GM21381 (cell line): ENCODE measurements around the gene NR2F1.

Experiments
- ATAC-seq: cut with Tn5 transposase; IDR thresholded peaks from one replicate; pipeline ENCODE4 v1.9.1; 2021; ENCODE audit warnings: mild to moderate bottlenecking, moderate library complexity; ENCODE audit not compliant: unreplicated experiment

The NR2F1 gene

DNA sequence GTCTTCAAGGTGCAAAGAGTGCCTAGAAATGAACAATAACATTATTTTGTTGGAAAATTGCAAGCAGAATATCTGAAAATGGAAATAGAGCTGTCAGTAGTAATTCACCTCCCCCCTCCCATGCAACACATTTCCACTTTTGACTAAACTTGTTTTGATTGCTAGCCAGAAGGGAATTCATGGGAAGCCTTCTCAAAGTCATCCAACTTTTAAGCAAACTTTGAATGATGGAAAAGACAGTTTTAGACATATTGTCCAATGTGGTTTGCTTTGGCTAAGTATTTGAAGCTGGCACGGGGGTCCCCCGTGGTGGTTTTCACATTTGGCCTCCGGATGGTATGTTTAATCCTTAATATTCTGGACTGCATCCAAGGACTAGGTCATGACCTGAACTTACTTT is 7.5 kb downstream of the NR2F1 start:
- ATAC-seq: no peak

DNA sequence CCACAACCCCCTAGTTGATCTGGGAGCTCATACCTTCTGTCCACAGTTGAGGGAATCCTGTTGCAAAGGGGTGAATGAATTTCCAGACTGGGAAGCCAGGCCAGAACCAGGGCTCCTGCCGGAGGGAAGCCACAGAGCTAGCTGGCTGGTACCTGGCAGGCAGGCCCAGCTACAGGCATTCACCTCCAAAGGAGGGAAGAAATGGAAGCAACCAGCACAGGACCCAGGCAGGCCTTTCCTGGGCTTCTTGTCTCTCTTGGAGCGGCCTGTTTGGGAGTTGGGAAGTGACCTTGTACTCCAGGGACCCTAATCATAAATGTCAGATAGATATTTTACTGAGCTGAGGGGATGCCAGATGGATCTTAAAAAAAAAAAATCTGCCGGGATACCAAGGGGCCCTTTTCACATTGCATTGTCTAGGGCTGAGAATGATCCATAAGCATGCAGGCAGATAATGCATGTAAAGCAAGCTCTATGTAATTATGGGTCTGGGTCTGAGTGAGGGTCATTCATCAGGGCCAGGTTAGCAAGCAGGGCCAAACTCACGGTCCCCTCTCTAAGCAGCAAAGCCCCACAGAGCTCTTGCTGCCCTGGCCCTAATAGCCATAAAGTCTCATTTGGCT is 8.4 kb downstream of the NR2F1 start:
- ATAC-seq: no peak

DNA sequence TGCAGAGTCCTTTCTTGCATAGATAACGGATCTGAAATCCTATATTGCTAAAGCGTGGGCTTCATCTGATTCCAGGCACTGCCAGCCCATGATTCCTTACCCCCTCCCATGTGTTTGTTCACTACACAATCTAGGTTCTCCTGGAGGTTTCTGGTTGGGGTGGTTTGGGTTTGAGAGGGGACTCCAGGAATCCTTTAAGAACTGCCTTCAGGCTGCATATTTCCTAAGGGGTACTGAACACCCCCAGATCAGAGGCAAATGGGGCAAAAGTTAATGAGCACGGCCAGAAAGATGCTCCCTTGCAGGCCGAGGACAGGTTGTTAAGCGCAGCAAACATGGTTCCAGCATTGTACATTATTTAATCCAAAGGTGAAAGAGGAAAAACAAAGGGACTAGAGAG is 9.9 kb downstream of the NR2F1 start:
- no peak for ATAC-seq

DNA sequence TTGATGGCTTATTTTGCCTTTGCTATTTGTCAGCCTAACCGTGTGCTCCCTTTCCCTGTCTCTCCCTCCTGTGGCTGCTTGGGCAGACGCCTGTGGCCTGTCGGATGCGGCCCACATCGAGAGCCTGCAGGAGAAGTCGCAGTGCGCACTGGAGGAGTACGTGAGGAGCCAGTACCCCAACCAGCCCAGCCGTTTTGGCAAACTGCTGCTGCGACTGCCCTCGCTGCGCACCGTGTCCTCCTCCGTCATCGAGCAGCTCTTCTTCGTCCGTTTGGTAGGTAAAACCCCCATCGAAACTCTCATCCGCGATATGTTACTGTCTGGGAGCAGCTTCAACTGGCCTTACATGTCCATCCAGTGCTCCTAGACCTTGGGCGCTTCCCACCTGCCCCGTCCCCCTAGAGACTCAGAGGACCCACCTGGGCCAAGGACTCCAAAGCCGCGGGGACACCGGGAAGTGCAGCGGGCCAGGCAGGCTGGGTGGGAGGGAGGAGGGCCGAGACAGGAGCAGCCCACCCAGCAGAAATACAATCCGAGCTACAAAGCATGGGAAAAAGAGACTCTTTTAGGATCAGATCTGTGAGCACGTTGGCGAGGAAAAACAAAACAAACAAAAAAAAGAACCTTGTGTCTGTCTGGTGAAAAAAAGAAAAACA is 10.6 kb downstream of the NR2F1 start:
- ATAC-seq: no peak

DNA sequence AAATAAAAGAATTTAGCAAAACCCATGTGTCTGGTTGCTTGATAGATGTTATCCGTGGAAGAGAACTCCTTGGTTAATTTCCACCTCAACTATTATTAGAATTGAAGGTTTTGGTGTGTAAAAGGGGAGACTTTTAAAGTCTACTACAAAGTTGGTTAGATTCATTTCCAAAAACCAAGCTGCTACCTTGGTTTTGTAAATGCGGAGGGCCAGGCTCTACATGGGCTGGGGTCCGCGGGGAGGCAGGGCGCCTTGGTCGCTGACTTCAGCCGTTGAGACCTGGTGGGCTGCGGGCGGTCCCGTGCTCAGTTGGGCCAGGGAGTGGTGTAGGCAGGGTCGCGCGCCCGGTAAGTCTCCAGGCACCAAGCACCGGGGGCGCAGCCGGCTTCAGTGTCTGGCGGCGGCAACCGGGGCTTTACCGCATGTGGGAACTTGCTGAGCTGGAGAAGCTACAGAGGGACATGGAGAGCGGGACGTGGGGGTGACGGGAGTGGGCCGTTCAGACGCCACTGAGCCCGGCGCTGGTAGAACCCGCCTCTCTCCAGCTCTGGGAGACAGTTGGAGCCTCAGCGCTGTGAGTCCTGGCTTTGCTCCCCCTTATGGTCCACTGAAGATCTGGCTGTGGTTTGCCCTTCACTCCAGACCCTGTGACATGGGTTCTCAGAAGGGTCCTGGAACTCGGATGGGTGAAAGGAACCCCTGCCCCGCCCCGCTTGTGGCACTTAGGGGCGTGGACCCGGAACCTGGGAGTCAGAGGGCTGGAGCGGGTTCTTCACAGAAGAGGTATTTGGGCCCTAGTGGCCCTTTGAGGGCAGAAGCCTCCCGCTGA is 11.8 kb downstream of the NR2F1 start:
- no peak for ATAC-seq

DNA sequence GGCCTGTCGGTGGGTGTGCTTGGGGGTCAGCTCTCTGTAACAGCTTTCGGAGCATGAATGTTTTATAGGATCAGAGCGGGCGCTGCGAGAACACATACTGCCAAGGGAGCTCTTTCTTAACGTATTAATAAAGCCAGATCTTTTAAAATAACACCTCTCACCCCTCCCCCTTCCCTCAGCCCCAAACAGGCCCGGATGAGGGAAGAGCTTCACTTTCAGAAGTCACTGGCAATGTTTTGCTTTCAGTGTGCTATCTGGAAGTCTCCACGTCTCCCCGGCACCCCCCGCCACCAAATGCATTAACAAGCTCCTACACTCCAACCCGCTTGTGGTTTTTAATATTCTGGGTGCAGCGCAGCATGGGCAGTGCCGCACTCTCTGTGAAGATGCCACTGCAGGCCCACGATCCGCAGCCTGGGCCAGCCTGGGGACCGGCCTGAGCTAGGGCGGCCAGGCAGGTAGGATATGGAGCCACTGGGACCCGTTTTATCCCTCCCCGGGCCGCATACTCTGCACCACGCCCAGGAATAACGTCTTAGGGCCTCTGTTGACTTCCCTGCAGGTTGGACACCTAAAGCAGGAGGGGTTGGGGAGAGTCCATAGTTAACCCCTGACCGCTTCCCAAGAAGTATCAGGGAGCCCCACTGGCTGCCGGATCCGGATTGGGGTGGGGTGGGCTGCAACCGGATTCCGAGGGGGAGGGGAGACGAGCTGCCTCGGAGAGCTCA is 12.6 kb downstream of the NR2F1 start:
- ATAC-seq: no peak

DNA sequence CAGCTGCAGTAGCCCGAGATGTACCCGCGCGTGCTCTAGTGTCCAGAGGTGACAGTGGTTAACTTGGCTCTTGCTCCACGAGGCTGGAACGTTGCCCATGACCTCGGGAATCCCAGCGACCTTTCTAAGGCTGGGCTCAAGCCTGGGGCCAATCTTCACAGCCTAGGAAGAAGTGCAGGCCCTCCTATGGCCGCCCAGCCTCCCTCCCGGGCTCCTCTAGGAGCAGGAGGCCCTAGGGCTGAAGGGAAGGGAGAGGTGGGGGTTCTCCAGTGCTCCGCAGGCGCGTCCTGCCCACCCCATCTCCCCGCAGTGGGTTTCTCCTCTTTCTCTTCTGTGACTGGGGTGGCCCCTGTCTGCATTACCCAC is 13.3 kb downstream of the NR2F1 start:
- no peak for ATAC-seq

DNA sequence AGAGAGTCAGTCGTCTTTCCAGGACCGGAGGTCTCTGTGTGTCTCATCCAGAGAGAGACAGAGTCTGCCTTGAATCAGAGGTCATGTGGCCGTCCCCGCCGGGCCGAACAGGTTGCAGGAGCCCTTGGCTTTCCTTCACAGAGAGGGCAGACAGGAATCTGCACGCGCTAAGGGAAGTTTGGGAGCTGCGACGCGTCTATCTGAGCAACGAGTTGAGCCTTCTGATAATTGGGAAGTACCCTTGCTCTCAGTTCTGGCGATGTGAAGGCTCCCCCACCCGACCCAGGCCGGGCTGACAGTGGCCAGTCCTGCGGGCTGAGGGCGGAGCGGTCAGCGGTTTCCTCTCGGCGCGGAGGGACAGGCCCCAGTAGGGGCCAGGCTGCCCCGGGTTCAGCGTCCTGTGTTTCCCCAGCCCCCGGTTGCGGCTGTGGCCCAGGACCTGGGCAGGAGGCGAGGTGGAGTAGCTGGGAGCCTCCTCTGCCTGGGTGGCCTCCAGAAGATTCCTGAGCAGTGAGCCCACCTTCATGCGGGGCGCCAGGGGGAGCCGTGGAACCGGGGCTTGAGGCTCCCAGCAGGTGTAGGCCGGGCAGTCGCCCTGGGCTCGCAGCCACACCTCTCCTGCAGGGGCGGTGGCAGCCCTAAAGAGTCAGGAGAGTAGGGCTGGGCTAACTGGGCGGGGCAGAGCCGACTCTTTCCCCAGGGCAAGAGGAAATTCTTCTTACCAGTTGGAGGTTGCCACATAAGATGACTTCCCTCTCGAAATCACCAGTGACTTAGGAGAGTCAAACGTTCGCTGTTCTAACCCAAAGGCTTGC is 13.9 kb downstream of the NR2F1 start:
- ATAC-seq: no peak

DNA sequence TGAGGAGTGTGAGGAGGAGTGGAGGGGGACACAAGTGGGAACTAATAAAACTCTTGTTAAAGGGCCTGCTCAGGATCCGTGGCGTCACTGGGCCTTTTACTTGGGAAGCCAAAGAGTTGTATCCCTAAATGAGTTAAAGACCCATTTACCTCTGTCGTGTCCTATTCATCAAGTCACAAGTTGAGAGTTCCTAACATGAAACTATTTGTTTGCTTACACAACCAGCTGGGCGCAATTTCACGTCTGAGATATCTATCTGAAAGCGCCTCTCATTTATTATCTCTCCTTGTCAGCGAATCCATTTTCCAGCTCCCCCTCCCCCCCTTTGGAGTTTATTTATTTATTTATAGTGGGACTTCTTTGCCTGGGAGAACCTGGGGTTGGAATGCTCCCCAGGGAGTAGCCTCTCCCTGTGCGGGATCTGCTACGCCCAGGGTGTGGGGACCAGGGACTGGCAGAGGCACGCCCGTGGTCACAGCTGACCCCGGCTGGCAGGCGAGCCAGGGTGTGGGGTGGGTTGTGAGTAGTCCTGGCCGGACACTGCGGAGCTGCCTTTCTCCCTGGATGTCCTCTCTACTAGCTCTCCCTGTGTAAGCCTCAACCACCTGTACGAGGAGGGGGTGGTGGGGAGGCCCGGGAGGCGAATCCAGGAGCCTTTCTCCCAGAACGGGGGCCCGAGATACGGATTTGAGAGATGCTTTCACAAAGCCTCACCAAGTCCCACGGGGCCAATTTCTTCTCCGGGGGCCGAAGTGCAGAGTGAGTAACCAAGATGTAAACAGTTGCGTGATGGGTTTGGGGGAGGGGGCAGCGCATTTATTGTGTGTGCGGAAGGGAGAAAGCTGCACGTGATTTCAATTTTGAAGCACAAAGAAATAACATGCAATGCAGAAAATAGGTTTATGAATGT is 15.3 kb downstream of the NR2F1 start:
- ATAC-seq: no peak

DNA sequence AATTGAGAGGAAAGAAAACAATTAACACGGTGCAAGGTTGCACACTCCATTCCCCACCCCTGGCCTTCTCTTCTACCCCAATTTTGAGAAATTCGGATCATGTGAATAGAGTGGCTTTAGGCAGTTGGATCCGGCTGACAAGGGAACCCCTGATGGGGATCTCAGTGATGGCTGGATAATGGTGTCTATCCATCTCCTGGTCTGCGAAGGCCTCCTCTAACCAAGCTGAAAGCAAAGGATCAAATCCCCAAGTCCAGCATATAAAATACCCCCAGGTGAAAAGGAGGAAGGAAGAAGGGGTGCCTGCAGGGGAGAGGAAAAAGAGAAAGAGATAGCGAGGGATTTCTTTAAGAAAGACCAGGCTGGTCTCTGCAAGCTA is 16.0 kb downstream of the NR2F1 start:
- no peak for ATAC-seq

DNA sequence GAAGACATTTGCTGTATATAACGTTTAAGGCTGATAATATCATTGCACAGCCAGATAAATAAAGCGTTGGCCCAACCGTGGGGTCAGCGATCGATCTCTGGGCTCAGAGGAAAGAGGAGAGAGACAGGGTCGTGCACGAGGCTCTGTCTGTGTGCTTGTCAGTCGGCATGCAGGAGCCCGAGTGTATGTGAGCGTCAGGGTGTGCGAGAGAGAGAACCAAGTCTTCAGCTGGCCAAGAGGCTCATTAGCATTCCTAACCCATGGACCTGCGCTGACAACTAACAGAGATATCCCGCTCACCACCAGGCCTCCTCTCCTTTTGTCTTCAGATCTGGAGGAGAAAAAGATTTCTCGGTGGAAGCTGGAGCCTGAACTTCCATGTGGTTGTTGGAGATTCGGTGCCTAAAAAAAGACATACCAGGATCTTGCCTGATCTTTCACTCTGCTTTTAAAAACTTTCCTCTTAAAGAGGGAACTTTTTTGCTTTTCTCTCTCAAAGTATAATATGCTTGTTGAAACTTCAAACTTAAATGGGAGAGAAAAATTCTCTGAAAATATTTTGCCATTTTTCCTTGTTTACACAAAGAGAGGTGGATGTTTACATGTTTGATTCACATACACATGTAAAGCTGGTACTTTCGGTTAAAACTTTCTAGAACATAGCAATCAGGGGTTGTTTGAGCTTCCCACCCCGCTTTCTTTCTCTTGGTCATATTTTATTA is 16.5 kb downstream of the NR2F1 start:
- no peak for ATAC-seq

DNA sequence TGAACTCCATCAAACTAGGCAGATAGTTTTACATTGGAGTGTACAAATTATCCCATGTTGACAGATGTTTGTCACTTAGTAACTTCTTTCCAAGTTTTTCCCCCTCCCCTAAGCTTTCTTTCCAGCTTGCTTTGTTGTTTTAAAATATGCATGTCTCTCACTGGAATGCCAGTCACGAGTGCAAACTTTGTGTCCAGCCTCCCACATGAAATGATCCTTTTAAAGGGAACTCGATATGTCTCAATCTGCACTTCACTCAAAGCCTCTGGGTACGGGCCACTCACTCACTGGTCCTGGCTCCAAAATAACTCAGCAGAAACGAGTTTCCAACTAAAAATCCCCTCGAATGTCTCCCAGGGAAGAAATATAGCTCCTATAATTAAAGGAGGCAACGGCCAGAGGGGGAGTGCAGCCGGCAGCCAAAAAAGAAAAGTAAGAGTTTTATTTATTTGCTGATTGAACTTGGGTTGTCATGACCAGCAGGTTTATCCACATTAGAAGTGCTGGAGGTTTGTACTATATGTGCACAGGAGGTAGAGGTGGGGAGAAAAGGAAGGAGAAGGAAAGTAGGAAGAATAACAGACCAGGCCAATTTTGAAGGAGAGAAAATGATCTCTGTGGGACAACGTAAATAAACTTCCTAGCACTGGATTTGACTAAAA is 17.5 kb downstream of the NR2F1 start:
- no peak for ATAC-seq

DNA sequence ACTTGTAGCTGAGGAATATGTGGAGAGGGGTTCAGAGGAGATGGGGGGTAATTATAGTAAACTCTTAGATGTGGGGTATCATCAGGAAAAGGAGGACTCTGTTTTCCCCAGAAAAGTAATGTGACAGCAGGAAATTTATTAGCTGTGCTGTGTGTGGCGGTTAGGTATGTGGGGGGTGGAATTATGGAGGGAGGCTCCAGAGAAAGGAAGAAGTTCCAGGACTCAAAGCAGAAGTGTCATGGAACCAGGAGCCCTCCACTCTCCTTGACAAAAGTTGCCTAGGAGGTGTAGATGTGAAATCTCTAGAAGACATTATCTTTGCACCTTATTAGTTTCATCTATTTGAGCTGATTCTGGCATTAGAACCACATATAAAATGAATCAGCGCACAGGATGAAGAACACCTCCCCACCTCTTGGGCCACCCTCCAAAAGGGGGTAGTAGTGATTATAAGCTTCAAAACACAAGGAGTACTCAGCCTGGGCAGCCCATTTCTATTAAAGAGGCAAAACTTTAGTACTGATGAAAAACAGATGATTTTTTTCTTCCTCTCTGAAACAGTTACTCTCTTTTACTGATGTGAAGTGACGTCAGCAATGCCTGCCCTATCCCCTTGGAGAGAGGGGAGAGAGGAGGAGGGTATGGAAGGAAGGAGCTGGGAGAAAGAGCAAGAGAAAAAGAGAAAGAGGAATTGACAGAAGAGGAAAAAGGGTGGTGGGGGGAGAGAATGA is 18.2 kb downstream of the NR2F1 start:
- no peak for ATAC-seq

DNA sequence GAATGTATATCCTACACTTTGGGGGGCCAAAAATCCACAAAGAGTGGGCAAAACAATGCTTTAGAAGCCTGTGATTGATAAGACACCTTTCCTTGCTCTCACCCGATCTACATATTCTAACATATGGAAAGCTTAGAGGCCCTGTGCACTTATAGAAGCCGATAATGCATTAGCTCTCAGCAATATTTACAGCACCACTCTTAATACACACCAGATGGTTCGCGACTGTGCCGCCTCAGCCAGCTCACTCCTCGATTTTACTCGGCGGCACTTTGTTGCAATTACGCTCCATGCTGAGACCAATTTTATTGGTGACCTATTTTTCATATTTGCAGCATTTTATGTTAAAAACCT is 18.8 kb downstream of the NR2F1 start:
- ATAC-seq: no peak

DNA sequence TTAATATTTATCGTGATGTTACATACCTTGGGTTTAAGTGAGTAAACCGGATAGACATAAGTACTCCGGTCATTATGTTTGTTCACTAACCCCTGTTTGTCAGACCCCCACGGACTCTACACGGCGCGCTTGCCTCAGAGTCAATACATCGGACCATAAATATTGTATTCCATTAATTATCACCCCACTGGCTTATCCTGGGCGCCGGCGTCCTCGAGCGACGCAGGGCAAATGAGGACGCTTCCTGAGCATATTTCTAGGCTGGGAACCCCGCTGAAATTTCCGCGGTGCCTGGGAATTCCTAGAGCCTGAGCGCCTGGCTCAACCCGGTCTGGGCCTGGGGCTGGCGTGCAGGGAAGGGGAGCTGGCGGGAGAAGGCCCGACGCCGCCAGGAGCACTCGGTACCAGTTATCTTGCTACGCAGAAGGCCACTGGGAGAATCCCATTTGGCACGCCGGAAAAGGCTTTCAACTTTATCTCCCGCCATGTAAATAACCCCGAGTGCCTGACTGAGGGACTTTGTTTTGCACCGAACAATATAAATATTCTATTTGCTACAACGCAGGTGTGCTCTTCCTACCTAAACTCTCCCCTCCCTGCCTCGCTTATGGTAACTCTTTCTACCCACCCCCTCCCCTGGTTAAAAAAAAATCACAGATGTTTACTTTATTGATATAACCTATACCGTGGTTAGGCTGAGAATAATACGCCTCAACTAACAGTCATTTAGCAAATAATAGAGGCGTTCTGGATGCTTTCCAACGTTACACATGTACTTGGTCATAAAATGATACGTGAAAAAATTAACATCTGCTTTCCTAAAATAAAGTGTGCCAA is 19.4 kb downstream of the NR2F1 start:
- ATAC-seq: no peak

DNA sequence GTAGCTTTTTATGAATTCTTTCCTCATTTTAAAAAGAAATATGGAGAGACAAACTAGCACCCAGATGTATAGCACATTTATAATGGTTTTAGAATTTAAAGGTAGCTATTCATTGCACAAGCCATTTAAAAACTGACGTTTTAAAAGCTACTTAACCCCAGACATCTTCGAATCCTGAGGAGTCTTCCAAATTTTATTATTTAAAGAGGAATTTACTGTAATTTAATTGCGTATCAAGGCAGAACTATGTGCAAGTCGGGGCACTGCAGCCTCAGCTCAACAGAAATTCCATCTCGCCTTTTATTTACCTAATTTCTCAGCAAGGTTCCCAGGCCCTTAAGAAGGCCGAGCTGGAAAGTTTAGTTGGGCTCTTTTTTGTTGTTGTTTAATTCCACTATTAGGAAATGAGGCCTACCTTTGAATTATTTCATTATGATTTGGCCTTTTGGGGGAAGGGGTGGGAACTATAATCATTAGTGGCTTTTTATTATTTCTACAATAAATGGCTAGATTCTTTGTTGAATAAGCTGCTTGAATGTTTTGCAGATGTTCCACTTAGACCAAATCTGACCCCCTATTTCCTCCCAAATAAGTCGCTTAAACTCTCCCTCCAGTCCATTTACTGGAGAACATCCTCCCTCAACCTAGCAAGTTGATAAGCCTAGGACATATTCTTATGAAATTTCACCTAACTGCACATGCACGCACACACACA is 20.2 kb downstream of the NR2F1 start:
- ATAC-seq: no peak
